Lung microvascular endothelial cell (primary cell): ENCODE measurements around the gene NEURL1. TPM values are rescaled to one million over a fixed set of nuclear protein-coding genes. Genes with fewer than 3 reads are reported as not detected.
A peak's percentile ranks its signal among the peaks of the same experiment; 100 is the strongest.
"Not testable (repeated sequence)": the region's sequence is repeated elsewhere in the genome, so short reads cannot be mapped to it uniquely, and the experiment has no call there.

Experiments used
- DNase-seq, 2 donors: peaks; one replicate each; pipeline versions ENCODE4 v3.0.0 to v3.0.0-alpha.2; 2010; ENCODE audit warnings: low read depth in 2 of 2
- total RNA-seq: library from RNA; depleted of rRNA; stranded (reverse); fragments of >200 nt; gene quantifications from 2 replicates; pipeline ENCODE4 v1.2.1, GENCODE V29; 2014

NEURL1 gene
- total RNA-seq, 1 donor from 2014 or later: not detected

- DNase-seq: no peak
These were observed 33.9 kb upstream of the NEURL1 start for GRCh38 chr10:103459615-103460014.

GRCh38 chr10:103463499-103463898 is 30.0 kb upstream of the NEURL1 start:
- DNase-seq: no peak

GRCh38 chr10:103465411-103466179 is 27.9 kb upstream of the NEURL1 start:
- no peak for DNase-seq

GRCh38 chr10:103466734-103467133 is 26.8 kb upstream of the NEURL1 start:
- DNase-seq: no peak

- no peak for DNase-seq
These were observed 26.1 kb upstream of the NEURL1 start for GRCh38 chr10:103467406-103467805.

DNA sequence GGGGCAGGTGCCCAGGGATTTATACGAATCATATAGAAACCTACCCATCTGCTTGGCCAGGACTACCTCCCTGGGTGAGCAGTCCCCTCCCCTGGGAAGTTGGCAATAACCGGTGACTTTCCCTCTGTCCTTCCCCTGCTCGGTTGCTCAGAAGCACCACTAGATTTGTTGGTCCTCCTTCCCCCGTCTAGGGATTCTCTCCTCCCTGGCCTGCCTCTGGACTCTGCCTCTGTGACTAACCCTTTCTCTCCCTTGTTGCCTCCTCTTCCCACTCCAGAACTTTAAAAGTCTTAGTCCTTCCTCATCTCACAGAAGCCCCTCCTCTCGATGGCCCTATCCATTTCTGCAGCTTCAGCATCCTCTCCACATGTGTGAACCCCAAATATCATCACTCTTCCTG is 24.3 kb upstream of the NEURL1 start:
- no peak for DNase-seq

DNA sequence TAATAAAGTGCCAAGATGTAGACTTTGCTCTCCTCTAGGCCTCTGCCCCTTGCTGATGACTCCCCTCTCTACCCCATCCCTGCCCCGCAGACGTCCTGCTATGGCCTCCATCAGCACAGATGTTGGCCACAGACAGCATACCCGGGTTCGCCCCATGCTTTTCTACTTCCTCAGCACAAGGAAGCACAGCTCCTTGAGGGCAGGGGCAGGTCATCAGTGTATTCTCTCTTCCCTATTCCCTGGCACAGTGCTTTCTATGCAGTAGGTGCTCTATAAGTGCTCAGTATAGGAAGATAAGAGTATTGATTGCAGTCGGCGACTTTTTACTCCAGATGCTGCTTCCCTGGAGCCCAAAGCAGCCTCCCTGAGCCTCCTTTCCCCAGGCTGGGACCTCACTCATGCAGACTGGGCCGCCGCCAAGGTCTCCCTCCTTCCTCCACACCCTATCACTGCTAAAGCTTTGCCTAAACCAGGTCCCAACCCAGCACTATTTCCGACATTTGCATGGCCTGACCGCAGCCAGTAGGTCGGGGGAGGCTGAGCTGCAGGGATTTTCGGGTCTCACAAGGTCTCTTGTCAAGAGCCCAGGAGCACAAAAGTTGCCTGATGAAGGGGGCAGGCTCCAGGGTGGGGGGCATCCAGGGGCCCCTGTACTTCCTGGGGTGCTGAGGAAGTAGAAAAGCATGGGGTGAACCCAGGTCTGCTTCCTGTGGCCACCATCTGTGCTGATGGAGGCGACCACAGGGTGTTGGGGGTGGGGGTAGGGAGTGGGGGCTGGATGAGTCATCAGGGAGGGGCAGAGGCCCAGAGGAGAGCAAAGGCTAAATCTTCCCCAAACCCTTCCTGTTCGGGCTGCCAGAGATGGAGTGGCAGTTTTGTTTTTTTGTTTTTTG is 22.5 kb upstream of the NEURL1 start:
- no peak for DNase-seq

DNA sequence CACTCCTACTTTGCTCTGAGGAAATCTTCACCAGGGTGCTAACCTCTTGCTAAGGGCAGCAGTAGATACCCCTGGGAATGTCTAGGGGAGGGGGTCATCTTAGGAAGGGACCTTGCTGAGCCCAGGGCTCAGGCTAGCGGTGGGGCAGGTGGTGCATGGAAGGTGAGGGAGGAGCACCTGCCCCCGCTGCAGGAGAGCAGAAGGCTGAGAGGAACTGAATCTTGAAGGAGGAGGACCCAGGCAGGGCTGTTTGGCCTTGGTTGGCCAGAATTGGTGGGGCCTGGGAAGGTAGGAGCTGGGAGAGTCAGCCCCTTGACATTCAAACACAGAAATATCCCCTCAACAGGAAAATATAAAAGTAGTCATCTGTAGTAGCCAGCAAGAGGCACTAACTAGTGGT is 21.5 kb upstream of the NEURL1 start:
- DNase-seq: no peak

DNA sequence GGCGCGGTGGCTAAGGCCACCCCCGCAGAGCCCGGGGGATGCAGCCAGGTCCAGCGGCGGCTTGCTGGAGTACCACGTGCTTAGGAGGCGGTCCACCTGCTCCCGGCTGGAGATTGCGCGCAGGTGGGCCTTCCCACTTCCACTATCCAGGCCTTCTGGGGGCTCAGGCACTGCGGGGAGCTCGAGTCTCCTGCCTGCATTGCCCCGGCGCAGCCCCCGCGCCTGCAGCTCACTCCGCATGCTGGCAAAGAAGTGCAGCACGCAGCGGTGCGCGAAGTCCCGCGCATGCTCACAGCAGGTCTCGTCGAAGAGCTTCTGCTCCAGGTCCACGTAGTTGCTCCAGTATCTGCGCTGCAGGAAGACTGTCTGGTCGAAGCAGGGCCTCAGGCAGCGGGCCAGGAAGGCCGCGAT is 20.2 kb upstream of the NEURL1 start:
- DNase-seq: no peak

- DNase-seq: no peak
These were observed 19.4 kb upstream of the NEURL1 start for GRCh38 chr10:103474077-103474476.

DNA sequence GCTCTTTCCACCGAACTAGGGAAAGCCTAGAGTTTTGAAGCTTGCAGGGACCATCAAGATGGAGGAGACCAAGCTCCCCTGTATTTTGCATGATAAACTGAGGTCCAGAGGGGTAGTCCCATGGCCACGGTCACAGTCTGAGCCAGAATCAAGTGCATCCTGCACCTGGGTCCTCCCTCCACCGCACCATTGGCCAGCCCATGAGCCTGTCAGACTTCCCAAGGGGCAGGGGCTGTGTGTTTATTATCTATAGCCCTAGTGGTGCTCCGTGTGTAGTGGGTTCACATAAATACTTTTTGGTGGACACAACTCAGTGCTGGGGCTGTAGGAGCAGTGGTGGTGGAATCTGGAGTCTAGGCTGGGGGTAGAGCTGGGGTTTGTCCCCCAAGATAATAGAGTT is 18.1 kb upstream of the NEURL1 start:
- no peak for DNase-seq

GRCh38 chr10:103476046-103476768 is 17.3 kb upstream of the NEURL1 start:
- DNase-seq: no peak

DNA sequence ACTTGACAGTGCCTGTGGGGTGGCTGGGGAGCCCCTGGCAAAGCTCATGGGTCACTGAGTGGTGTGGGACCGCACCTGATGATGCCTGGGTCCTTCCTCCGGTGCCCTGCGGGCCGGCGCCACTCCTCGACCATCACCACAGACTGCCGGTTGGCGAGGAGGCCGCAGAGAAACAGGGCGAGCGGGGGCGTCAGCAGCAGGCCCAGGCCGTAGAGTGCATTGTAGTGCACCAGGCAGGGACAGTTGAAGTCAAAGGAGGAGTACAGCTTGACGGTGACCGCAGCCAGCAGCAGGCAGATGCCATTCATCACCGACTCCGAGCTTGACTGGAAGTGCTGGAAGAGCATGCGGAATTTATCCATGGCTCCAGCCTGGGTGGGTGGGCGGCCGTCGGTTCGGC is 14.8 kb upstream of the NEURL1 start:
- no peak for DNase-seq

GRCh38 chr10:103479135-103479534 is 14.4 kb upstream of the NEURL1 start, which contains the start of gene CALHM3:
Gene CALHM3 (minus strand): TSS chr10:103479240. CDS start chr10:103479032, 208 bp downstream.
- no peak for DNase-seq

GRCh38 chr10:103480521-103480920 is 13.0 kb upstream of the NEURL1 start:
- DNase-seq: peak; percentile 50

DNA sequence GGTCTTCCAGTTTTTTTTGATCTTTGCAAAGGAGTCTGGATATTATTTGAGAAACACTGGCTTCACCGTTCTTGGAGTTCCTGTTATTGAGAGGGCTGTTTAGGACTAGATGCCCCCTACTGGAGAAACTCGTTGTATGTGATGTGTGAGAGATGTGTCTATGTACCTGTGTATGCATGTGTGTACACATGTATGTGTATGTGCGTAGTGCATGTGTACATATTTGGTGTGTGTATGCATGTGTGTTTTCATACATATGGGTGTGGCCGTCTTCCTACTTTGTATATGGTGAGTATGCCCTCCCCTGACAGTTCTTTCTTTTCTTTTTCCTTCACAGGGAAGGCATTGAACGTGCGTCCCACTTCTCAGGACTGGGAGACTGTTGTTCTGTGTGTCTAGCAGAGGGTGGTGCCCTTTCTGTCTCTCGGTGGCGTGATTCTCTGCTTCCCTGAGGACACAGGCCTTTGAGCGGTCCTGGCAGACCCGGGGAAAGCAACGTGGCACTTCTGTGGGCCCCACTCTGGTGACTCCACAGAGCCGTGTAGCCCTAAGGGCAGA is 11.5 kb upstream of the NEURL1 start:
- DNase-seq: peak; percentile 82 to 86

- not testable (repeated sequence) for DNase-seq
These were observed 6.7 kb upstream of the NEURL1 start for GRCh38 chr10:103486635-103487409.

GRCh38 chr10:103487410-103487708 is 6.1 kb upstream of the NEURL1 start:
- no peak for DNase-seq

GRCh38 chr10:103490986-103491314 is 2.6 kb upstream of the NEURL1 start:
- no peak for DNase-seq

DNA sequence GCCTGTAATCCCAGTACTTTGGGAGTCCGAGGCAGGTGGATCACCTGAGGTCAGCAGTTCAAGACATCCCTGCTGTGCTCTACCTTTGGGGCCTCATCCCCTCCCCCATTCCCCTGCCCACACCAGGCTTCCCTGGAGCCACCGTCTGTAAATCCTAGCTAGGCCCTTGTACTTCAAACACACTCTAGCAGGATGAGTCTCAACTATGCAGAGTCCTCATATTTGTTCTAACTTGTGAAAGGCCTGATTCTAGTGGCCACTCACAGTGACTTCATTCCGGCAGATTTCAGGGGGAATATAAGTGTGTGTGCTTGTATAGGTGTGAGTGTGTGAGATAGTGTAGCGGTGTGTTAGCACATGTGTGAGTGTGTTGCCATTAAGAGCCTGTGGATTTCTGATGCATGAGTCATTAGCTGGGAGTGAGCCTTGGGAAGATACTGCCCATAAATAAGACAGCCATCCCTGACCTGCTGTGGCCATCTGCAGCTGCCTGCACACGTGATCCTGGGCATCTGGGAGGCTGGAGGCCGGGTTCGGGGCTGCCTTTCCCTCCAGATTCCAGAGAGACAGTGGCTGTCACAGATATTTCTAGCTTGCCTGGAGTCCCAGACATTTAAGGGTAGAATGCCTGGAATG is 1.7 kb upstream of the NEURL1 start:
- DNase-seq: peak in 1 of 2 donors; percentile 75
